Natural killer cell treated with Interleukin-12 subunit alpha and Interleukin-12 subunit beta and Interleukin-15 and Interleukin-18, amount 100 ng/mL, for 72 hours (primary cell): ENCODE results near the gene TYW1B. TPM values are rescaled to one million over a fixed set of nuclear protein-coding genes. Genes with fewer than 3 reads are reported as not detected.
"Not testable (repeated sequence)": the region's sequence is repeated elsewhere in the genome, so short reads cannot be mapped to it uniquely, and the experiment has no call there.

Experiments used
- ATAC-seq, 2 donors: fragments of 150-1000 bp; cut with Tn5 transposase in 1 of 2; sonication (Bioruptor Pico), chemical (Tn5 transposase) in 1 of 2; 2 replicates each; pipeline ENCODE4 v1.10.0; 2021
- DNase-seq: peaks from one replicate; pipeline ENCODE4 v3.0.0; 2022; ENCODE audit warnings: low spot score
- H3K27ac Mint-ChIP-seq, 2 donors: 1 replicate in 1 of 2; 2 replicates in 1 of 2; pipeline ENCODE4 v1.8.0; 2022; ENCODE audit warnings: mixed read lengths in 2 of 2, mild to moderate bottlenecking in 1 of 2, moderate library complexity in 1 of 2
- H3K27me3 Mint-ChIP-seq, 2 donors: 1 replicate in 1 of 2; 2 replicates in 1 of 2; pipeline ENCODE4 v1.8.0; 2022; ENCODE audit warnings: mixed read lengths in 2 of 2
- H3K36me3 Mint-ChIP-seq: one replicate; pipeline ENCODE4 v1.8.0; 2022; ENCODE audit warnings: mixed read lengths
- H3K4me1 Mint-ChIP-seq, 2 donors: 1 replicate in 1 of 2; 2 replicates in 1 of 2; pipeline ENCODE4 v1.8.0; 2022; ENCODE audit warnings: low read depth in 2 of 2, mixed read lengths in 2 of 2, mild to moderate bottlenecking in 1 of 2
- H3K4me3 Mint-ChIP-seq: one replicate; pipeline ENCODE4 v1.8.0; 2022; ENCODE audit warnings: mixed read lengths
- H3K9me3 Mint-ChIP-seq: 2 replicates; pipeline ENCODE4 v1.8.0; 2022; ENCODE audit warnings: mixed read lengths
- total RNA-seq, 2 donors: library from RNA; stranded (reverse); gene quantifications; one replicate each; pipeline ENCODE4 v1.2.3, GENCODE V29; 2022

Gene TYW1B
- total RNA-seq, 2 donors from 2014 or later: 7.5 to 12.4 TPM

- H3K36me3 Mint-ChIP-seq, H3K27ac Mint-ChIP-seq, ATAC-seq, H3K4me3 Mint-ChIP-seq, DNase-seq, H3K9me3 Mint-ChIP-seq, H3K27me3 Mint-ChIP-seq, H3K4me1 Mint-ChIP-seq: not testable (repeated sequence)
Measured at GRCh38 chr7:72717252-72717774, 110.7 kb downstream of the TYW1B start.

DNA sequence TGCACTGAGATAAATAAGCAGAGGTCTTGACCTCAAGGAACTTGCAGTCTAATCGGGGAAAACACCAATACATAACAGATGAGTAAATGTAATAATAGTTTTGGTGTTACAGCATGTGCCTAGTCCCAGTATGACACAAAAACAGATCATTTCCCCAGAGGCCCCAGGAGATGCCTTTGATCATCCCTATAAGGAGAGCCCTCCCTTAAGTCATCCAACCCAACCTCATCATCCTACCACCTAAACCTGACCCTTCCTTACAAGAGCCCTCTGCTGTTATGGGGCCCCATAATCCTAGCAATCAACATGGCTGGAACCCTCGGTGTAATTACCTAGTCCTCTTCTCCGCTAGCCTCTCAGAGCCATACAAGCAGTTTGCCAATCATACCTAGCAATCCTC is 116.1 kb downstream of the TYW1B start:
- H3K4me1 Mint-ChIP-seq, H3K4me3 Mint-ChIP-seq, DNase-seq, H3K27ac Mint-ChIP-seq, H3K27me3 Mint-ChIP-seq, ATAC-seq, H3K9me3 Mint-ChIP-seq: not testable (repeated sequence)
- peaks cover 10% of the 10 kb centered on the region for H3K36me3 Mint-ChIP-seq

GRCh38 chr7:72710983-72711382 is 117.0 kb downstream of the TYW1B start:
- DNase-seq (no peak), ATAC-seq (no peak)
- Mint-ChIP-seq H3K9me3 (peaks cover 3% of the 10 kb centered on the region), H3K36me3 (peaks cover 10% of the 10 kb centered on the region), H3K4me1 (peaks cover 0 to 6% of the 10 kb centered on the region in 2 donors), H3K27me3 (no peaks in the 10 kb centered on the region), H3K4me3 (no peak overlapping the region), H3K27ac (no peak overlapping the region)

DNA sequence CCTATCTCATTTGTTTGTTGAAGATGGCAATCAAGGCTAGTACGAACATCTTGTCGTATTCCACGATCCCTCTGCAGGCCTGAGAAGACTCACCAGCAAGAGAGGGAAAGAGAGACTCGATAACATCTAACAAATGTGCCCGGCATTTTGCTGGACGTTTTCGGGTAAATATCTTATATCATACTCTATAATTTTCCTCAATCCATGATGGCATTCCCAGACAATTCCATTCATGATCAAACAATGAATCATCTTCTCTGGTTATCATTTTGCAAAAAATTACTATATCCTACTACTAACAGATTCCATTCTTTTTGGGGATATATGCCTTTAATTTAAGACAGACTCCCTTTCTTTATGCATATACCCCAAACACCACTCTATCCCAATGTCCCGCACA is 118.1 kb downstream of the TYW1B start:
- Mint-ChIP-seq H3K27ac (no peak overlapping the region), H3K27me3 (no peaks in the 10 kb centered on the region), H3K36me3 (peaks cover 10% of the 10 kb centered on the region), H3K9me3 (peaks cover 3% of the 10 kb centered on the region), H3K4me1 (peaks cover 0 to 6% of the 10 kb centered on the region in 2 donors), H3K4me3 (no peak overlapping the region)
- DNase-seq: no peak
- ATAC-seq: no peak

DNA sequence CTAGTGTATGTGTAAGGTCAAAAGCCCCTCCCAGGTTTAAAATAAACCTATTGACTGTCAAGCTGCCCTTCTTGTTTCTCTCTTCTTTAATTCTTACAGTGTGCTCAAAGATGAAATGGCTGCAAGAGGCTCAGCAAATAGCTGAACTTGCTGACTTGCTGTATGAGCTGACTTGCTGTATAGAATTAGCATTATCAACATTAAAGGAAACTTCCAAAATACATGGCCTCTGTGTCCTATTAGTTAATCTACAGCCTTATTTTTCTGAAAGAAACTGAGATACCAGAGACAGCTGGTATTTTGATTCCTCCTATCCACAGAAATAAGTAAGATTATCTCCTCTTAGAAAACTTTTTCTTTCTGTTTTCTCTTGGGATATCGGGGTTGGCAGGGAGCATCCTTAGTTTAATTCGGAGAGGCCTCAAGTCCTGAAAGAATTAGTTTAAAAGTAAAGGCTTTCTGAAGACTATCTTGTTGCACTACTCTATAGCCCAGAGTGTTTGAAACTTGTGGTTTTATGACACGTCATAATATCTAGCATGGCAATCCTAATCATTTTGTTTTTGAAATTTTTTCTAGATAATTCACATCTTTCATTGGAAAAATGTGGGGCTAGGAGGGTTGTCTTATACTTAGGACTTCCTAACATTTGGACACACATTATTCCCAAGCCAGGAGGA is 119.5 kb downstream of the TYW1B start:
- H3K27me3 Mint-ChIP-seq, H3K9me3 Mint-ChIP-seq, H3K4me3 Mint-ChIP-seq, H3K4me1 Mint-ChIP-seq, H3K27ac Mint-ChIP-seq, ATAC-seq, DNase-seq: not testable (repeated sequence)
- peaks cover 10% of the 10 kb centered on the region for H3K36me3 Mint-ChIP-seq

DNA sequence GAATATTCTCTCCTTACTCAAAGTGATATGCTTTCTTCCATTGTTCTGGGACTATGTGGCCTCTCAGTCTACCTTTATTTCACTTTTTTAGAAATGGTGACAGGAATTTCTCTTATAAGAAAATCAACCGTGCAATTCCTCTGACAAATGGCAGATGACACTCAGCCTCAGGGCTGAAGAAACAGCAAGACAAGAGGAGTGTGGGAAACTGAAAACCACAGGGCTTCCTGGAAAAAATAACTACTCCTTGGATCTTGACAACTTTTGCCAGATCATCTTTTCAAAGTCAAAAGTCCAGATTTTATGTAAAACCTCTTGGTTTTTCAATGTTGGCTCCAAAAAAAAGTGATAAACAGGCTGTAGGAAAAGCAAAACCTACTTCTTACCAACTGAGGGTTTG is 121.5 kb downstream of the TYW1B start:
- no peak for ATAC-seq
- no peak overlapping the region for H3K27ac Mint-ChIP-seq
- H3K4me1 Mint-ChIP-seq: peaks cover 0 to 2% of the 10 kb centered on the region in 2 donors
- no peak overlapping the region for H3K4me3 Mint-ChIP-seq
- H3K9me3 Mint-ChIP-seq: peaks cover 3% of the 10 kb centered on the region
- peaks cover 10% of the 10 kb centered on the region for H3K36me3 Mint-ChIP-seq
- H3K27me3 Mint-ChIP-seq: no peaks in the 10 kb centered on the region
- DNase-seq: no peak

GRCh38 chr7:72705693-72706092 is 122.3 kb downstream of the TYW1B start:
- H3K27me3 Mint-ChIP-seq: not testable (repeated sequence)

GRCh38 chr7:72704894-72705293 is 123.1 kb downstream of the TYW1B start:
- H3K36me3 Mint-ChIP-seq: peaks cover 10% of the 10 kb centered on the region
- peaks cover 0 to 2% of the 10 kb centered on the region in 2 donors for H3K4me1 Mint-ChIP-seq
- peaks cover 3% of the 10 kb centered on the region for H3K9me3 Mint-ChIP-seq
- no peak overlapping the region for H3K4me3 Mint-ChIP-seq
- H3K27me3 Mint-ChIP-seq: no peaks in the 10 kb centered on the region
- ATAC-seq (no peak), DNase-seq (no peak)
- no peak overlapping the region for H3K27ac Mint-ChIP-seq

More at GRCh38 chr7:72705693-72706092, 122.3 kb downstream of the TYW1B start:
- not testable (repeated sequence) for H3K9me3 Mint-ChIP-seq, DNase-seq, H3K4me3 Mint-ChIP-seq, H3K4me1 Mint-ChIP-seq, H3K27ac Mint-ChIP-seq
- ATAC-seq: peak in 1 of 2 donors; percentile 28
- H3K36me3 Mint-ChIP-seq: peaks cover 10% of the 10 kb centered on the region

DNA sequence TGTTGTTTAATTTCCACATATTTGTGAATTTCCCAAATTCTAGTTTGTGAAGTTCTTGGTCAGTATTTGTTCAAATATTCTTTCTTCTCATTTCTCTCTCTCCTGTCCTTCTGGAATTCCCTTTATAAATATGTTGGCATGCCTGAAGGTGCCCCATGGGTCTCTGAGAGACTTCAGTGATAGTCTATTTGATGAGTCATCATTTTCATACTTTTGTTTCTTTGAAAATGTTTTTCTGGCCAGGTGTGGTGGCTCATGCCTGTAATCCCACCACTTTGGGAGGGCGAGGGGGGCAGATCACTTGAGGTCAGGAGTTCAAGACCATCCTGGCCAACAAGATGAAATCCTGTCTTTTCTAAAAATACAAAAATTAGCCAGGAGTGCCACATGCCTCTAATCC is 127.5 kb downstream of the TYW1B start:
- H3K4me1 Mint-ChIP-seq, H3K27me3 Mint-ChIP-seq, DNase-seq, H3K9me3 Mint-ChIP-seq, ATAC-seq, H3K4me3 Mint-ChIP-seq, H3K36me3 Mint-ChIP-seq, H3K27ac Mint-ChIP-seq: not testable (repeated sequence)

DNA sequence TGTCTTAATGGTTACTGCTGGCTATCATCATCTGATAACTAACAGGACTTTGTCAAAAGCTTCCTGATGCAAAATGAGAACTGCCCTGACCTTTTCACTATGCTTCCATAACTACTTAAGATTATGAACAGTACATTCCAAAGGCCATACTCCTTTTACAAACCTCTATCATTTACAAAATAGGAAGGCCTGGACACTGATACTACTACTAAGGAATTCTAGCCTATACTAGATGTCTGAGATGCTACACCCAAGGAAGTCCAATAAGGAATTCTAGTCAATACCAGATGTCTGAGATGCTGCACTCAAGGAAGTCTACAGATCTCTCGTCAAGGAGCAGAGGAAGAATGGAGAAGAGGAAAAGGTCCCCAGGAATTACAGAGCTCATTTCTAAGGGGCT is 130.9 kb downstream of the TYW1B start:
- not testable (repeated sequence) for H3K27ac Mint-ChIP-seq, H3K4me1 Mint-ChIP-seq, H3K9me3 Mint-ChIP-seq, ATAC-seq, H3K4me3 Mint-ChIP-seq, H3K36me3 Mint-ChIP-seq, H3K27me3 Mint-ChIP-seq, DNase-seq

- not testable (repeated sequence) for ATAC-seq, H3K27me3 Mint-ChIP-seq, H3K27ac Mint-ChIP-seq, H3K4me1 Mint-ChIP-seq, H3K36me3 Mint-ChIP-seq, DNase-seq, H3K9me3 Mint-ChIP-seq, H3K4me3 Mint-ChIP-seq
Measured at GRCh38 chr7:72696643-72697042, 131.4 kb downstream of the TYW1B start.

GRCh38 chr7:72695482-72695881 is 132.5 kb downstream of the TYW1B start:
- H3K27ac Mint-ChIP-seq: peak overlapping the region in 1 of 2 donors; percentile 41
- not testable (repeated sequence) for H3K4me3 Mint-ChIP-seq, DNase-seq, H3K27me3 Mint-ChIP-seq, H3K36me3 Mint-ChIP-seq, ATAC-seq, H3K9me3 Mint-ChIP-seq, H3K4me1 Mint-ChIP-seq

GRCh38 chr7:72691442-72691841 is 136.6 kb downstream of the TYW1B start:
- H3K4me1 Mint-ChIP-seq: peaks cover 19 to 21% of the 10 kb centered on the region in 2 donors
- H3K9me3 Mint-ChIP-seq, ATAC-seq, H3K4me3 Mint-ChIP-seq, H3K27me3 Mint-ChIP-seq, DNase-seq: not testable (repeated sequence)
- H3K36me3 Mint-ChIP-seq: peaks cover 13% of the 10 kb centered on the region
- H3K27ac Mint-ChIP-seq: peak overlapping the region; percentile 23 to 56

DNA sequence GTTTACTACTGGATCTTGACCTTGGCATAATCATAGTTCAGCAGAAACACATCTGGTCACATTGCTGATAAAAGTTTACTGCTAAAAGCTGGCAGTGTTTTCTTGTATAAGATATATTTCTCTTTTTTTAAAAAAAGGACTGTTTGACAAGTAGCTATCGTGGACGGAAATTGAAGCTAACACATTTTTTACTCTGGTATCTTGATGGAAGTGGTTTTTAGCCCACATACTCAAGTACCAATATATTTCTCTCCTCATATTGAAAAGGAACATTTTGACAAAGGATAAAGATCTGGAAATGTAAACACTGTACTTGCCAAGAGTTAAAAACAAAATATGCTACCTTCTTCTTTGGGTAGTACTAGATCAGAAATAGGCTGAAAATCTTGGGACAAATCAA is 137.8 kb downstream of the TYW1B start:
- H3K27me3 Mint-ChIP-seq, H3K4me3 Mint-ChIP-seq, DNase-seq, ATAC-seq, H3K9me3 Mint-ChIP-seq: not testable (repeated sequence)
- H3K36me3 Mint-ChIP-seq: peaks cover 13% of the 10 kb centered on the region
- peaks cover 19 to 21% of the 10 kb centered on the region in 2 donors for H3K4me1 Mint-ChIP-seq
- peak overlapping the region in 1 of 2 donors; percentile 72 for H3K27ac Mint-ChIP-seq
